AG04450 (cell line): ENCODE measurements around the gene NKX1-2. TPM values are rescaled to one million over a fixed set of nuclear protein-coding genes. Genes with fewer than 3 reads are reported as not detected.

Experiments
- CTCF ChIA-PET: fragments of 300-600, 350-600 bp; formaldehyde crosslinking; extraction: SDS; loops from one replicate; lab custom pipeline; 2022; ENCODE audit warnings: antibody characterized with exemption, inconsistent platforms; lab: Charles Lee
- POLR2A ChIA-PET: fragments of 350-600 bp; formaldehyde crosslinking; extraction: SDS; loops from one replicate; lab custom pipeline; 2021; ENCODE audit warnings: antibody characterized with exemption, inconsistent platforms; lab: Yijun Ruan, JAX
- DNase-seq: peaks from one replicate; pipeline ENCODE4 v3.0.0-alpha.2; 2011; ENCODE audit warnings: low read depth, low spot score
- H3K27ac ChIP-seq: one replicate; pipeline ENCODE4 v1.5.1; 2012; ENCODE audit warnings: low read depth, low read length, control low read depth
- H3K27me3 ChIP-seq: one replicate; pipeline ENCODE4 v1.6.0; 2012; ENCODE audit warnings: low read length; ENCODE audit not compliant: control insufficient read depth, insufficient read depth
- H3K4me3 ChIP-seq: 2 replicates; pipeline ENCODE4 v1.5.1; 2011; ENCODE audit warnings: mild to moderate bottlenecking, low read depth, low read length, control low read depth
- H3K9me3 ChIP-seq: 2 replicates; pipeline ENCODE4 v1.5.1; 2012; ENCODE audit warnings: low read length; ENCODE audit not compliant: control insufficient read depth, insufficient read depth
- CTCF ChIP-seq: IDR thresholded peaks from 2 replicates; pipeline ENCODE4 v1.5.1; 2011; ENCODE audit warnings: low read depth, low read length, control low read depth, inconsistent platforms
- polyA plus RNA-seq: library from polyadenylated mRNA; depleted of rRNA; stranded (reverse); fragments of >200 nt; gene quantifications from 2 replicates; pipeline ENCODE4 v1.2.3, GENCODE V29; 2011; rRNA removed

NKX1-2 gene
- polyA plus RNA-seq, 1 experiment = not detected

- no peak for TF ChIP-seq CTCF
- ChIA-PET POLR2A (interaction anchor here (0.6 kb wide), 1 partner anchor 469 kb away, joined by 7 read pairs; no protein-coding TSS in a partner anchor), CTCF (interaction anchor here (1.1 to 3.6 kb wide), 4 partner anchors 12 to 407 kb away, joined by 3 to 24 read pairs (median 9); no protein-coding TSS in a partner anchor)
- no peak for DNase-seq
- no peak overlapping the region for H3K27ac ChIP-seq
- H3K9me3 ChIP-seq = no peaks in the 10 kb centered on the region
- no peaks in the 10 kb centered on the region for H3K27me3 ChIP-seq
- no peak overlapping the region for H3K4me3 ChIP-seq
These were observed 48.2 kb downstream of the NKX1-2 start for GRCh38 chr10:124401633-124402032.

Other genes starting within 250 kb of the NKX1-2 start
- 153 and 182 TPM in 2 replicates for gene OAT, start 31.1 kb downstream of the NKX1-2 start, polyA plus RNA-seq
- gene LHPP, start 11.8 kb upstream of the NKX1-2 start, polyA plus RNA-seq = 7.1 and 9.6 TPM in 2 replicates